ENCODE measurements around the gene C19orf81.
A peak's percentile ranks its signal among the peaks of the same experiment; 100 is the strongest.

Gene C19orf81

DNA sequence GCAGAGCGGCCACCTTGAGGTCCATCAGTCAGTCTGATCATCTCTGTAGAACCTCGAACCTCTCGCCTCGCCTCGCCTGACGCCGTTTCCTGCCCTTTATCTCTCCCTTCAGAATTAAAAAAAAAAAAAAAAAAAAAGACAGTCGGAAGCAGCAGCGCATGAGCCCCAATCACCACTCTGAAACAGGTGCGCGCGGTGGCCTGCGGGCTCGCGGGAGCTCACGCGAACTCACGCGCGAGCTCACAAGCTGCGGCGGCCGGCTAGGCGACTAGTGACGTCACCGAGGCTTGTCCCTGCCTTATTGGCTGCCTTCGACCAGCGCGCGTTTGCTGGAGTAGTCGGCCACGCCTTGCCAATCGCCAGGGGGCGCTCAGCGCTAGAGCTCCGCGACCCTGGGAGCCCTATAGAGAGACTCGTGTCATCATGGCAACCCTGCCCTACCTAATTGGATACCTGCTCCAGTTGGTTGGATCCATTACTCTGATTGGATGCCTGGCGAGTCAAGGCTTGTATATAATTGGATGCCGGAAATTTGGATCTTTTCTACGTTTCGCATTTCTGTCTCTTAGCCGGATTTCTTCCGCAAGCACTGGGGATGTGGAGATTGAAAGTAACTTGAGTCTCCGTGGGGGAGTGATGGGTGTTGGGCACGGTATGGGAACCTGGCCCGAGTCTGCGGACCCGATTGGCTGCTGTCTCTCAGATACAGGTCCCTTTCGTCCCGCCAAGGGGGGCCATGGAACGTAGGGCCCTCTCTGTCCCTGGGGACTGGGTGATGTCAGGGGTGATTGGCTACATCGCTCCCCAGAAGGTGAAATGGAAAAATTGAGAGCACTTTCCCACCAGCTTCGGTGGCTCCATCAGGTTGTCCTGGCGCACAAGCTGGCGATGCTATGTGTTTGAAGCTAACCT, 41.1 kb upstream of the C19orf81 start (continued):
- TF ChIP-seq ZNF660 (tag by site-specific recombination; IDR thresholded peaks at IDR 0.05) (0 out of 2 replicates have a peak, but pooled peaks have one; percentile 57), PRDM1 (tag by site-specific recombination; IDR thresholded peaks at IDR 0.05) (peak; percentile 39; the same call in 1 of the 2 replicates), BCL11A (tag by site-specific recombination; IDR thresholded peaks at IDR 0.05; ENCODE audit: low read depth) (no peak), ZNF670 (tag by site-specific recombination; IDR thresholded peaks at IDR 0.05; ENCODE audit: low read depth) (no peak), ZFP3 (tag by site-specific recombination; IDR thresholded peaks at IDR 0.05; ENCODE audit: low read depth) (no peak), ZNF768 (tag by site-specific recombination; IDR thresholded peaks at IDR 0.05) (no peak), ZNF621 (tag by site-specific recombination; IDR thresholded peaks at IDR 0.05) (no peak), ZFP37 (tag by site-specific recombination; IDR thresholded peaks at IDR 0.05) (peak; percentile 23; the same call in 1 of the 2 replicates), ZNF843 (tag by site-specific recombination; IDR thresholded peaks at IDR 0.05) (peak; percentile 34; the same call in 1 of the 2 replicates), KLF8 (tag by site-specific recombination; IDR thresholded peaks at IDR 0.05) (no peak), TCF7L2 (IDR thresholded peaks at IDR 0.05; ENCODE audit: borderline replicate concordance, low read depth, low read length) (no peak), MZF1 (tag by site-specific recombination; IDR thresholded peaks at IDR 0.05; ENCODE audit: borderline replicate concordance) (no peak), ZNF701 (tag by site-specific recombination; IDR thresholded peaks at IDR 0.05) (no peak), MEIS1 (CRISPR knock-in tag; IDR thresholded peaks at IDR 0.05; ENCODE audit: borderline replicate concordance) (no peak), ZSCAN30 (tag by site-specific recombination; IDR thresholded peaks at IDR 0.05) (no peak), ZNF473 (tag by site-specific recombination; IDR thresholded peaks at IDR 0.05) (no peak), SALL2 (tag by site-specific recombination; IDR thresholded peaks at IDR 0.05; ENCODE audit: borderline replicate concordance) (no peak), ZNF747 (tag by site-specific recombination; IDR thresholded peaks at IDR 0.05) (no peak), YY1 (tag by site-specific recombination; IDR thresholded peaks at IDR 0.05) (no peak), ZNF112 (tag by site-specific recombination; IDR thresholded peaks at IDR 0.05) (no peak), ZNF624 (tag by site-specific recombination; IDR thresholded peaks at IDR 0.05) (no peak), ZNF654 (tag by site-specific recombination; IDR thresholded peaks at IDR 0.05; ENCODE audit: low read depth) (peak; percentile 31; the same call in 1 of the 2 replicates), GLI4 (tag by site-specific recombination; IDR thresholded peaks at IDR 0.05) (no peak), ZBTB48 (tag by site-specific recombination; IDR thresholded peaks at IDR 0.05) (no peak), ZNF560 (tag by site-specific recombination; IDR thresholded peaks at IDR 0.05; ENCODE audit: borderline replicate concordance) (no peak)
- TF ChIP-seq, protein P1, sequence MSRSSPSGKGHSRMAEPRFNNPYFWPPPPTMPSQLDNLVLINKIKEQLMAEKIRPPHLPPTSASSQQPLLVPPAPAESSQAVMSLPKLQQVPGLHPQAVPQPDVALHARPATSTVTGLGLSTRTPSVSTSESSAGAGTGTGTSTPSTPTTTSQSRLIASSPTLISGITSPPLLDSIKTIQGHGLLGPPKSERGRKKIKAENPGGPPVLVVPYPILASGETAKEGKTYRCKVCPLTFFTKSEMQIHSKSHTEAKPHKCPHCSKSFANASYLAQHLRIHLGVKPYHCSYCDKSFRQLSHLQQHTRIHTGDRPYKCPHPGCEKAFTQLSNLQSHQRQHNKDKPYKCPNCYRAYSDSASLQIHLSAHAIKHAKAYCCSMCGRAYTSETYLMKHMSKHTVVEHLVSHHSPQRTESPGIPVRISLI (tag by site-specific recombination; IDR thresholded peaks at IDR 0.05) = peak; percentile 95
- TF ChIP-seq, protein P2, sequence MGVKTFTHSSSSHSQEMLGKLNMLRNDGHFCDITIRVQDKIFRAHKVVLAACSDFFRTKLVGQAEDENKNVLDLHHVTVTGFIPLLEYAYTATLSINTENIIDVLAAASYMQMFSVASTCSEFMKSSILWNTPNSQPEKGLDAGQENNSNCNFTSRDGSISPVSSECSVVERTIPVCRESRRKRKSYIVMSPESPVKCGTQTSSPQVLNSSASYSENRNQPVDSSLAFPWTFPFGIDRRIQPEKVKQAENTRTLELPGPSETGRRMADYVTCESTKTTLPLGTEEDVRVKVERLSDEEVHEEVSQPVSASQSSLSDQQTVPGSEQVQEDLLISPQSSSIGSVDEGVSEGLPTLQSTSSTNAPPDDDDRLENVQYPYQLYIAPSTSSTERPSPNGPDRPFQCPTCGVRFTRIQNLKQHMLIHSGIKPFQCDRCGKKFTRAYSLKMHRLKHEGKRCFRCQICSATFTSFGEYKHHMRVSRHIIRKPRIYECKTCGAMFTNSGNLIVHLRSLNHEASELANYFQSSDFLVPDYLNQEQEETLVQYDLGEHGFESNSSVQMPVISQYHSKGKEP (tag by site-specific recombination; IDR thresholded peaks at IDR 0.05) = no peak
- TF ChIP-seq, protein P3, sequence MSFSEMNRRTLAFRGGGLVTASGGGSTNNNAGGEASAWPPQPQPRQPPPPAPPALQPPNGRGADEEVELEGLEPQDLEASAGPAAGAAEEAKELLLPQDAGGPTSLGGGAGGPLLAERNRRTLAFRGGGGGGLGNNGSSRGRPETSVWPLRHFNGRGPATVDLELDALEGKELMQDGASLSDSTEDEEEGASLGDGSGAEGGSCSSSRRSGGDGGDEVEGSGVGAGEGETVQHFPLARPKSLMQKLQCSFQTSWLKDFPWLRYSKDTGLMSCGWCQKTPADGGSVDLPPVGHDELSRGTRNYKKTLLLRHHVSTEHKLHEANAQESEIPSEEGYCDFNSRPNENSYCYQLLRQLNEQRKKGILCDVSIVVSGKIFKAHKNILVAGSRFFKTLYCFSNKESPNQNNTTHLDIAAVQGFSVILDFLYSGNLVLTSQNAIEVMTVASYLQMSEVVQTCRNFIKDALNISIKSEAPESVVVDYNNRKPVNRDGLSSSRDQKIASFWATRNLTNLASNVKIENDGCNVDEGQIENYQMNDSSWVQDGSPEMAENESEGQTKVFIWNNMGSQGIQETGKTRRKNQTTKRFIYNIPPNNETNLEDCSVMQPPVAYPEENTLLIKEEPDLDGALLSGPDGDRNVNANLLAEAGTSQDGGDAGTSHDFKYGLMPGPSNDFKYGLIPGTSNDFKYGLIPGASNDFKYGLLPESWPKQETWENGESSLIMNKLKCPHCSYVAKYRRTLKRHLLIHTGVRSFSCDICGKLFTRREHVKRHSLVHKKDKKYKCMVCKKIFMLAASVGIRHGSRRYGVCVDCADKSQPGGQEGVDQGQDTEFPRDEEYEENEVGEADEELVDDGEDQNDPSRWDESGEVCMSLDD (tag by site-specific recombination; IDR thresholded peaks at IDR 0.05) = no peak
- TF ChIP-seq, protein P4, sequence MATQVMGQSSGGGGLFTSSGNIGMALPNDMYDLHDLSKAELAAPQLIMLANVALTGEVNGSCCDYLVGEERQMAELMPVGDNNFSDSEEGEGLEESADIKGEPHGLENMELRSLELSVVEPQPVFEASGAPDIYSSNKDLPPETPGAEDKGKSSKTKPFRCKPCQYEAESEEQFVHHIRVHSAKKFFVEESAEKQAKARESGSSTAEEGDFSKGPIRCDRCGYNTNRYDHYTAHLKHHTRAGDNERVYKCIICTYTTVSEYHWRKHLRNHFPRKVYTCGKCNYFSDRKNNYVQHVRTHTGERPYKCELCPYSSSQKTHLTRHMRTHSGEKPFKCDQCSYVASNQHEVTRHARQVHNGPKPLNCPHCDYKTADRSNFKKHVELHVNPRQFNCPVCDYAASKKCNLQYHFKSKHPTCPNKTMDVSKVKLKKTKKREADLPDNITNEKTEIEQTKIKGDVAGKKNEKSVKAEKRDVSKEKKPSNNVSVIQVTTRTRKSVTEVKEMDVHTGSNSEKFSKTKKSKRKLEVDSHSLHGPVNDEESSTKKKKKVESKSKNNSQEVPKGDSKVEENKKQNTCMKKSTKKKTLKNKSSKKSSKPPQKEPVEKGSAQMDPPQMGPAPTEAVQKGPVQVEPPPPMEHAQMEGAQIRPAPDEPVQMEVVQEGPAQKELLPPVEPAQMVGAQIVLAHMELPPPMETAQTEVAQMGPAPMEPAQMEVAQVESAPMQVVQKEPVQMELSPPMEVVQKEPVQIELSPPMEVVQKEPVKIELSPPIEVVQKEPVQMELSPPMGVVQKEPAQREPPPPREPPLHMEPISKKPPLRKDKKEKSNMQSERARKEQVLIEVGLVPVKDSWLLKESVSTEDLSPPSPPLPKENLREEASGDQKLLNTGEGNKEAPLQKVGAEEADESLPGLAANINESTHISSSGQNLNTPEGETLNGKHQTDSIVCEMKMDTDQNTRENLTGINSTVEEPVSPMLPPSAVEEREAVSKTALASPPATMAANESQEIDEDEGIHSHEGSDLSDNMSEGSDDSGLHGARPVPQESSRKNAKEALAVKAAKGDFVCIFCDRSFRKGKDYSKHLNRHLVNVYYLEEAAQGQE (tag by site-specific recombination; IDR thresholded peaks at IDR 0.05) = no peak
- TF ChIP-seq, protein P5, sequence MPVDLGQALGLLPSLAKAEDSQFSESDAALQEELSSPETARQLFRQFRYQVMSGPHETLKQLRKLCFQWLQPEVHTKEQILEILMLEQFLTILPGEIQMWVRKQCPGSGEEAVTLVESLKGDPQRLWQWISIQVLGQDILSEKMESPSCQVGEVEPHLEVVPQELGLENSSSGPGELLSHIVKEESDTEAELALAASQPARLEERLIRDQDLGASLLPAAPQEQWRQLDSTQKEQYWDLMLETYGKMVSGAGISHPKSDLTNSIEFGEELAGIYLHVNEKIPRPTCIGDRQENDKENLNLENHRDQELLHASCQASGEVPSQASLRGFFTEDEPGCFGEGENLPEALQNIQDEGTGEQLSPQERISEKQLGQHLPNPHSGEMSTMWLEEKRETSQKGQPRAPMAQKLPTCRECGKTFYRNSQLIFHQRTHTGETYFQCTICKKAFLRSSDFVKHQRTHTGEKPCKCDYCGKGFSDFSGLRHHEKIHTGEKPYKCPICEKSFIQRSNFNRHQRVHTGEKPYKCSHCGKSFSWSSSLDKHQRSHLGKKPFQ (tag by site-specific recombination; IDR thresholded peaks at IDR 0.05) = no peak
